Keratinocyte (primary cell): Measurements from ENCODE around the gene ARHGEF25. TPM values are rescaled to one million over a fixed set of nuclear protein-coding genes. Genes with fewer than 3 reads are reported as not detected.

Experiments used
- DNase-seq: peaks from one replicate; pipeline ENCODE4 v3.0.0-alpha.2; 2011; ENCODE audit warnings: low read depth, missing footprints, low spot score
- FAIRE-seq: peaks from 2 replicates; lab custom pipeline; 2011; peaks lifted over from hg19 to GRCh38; lab: Jason Lieb, UNC
- H2AFZ ChIP-seq: 2 replicates; pipeline ENCODE4 v1.6.0; 2012; ENCODE audit warnings: low read length, control low read depth, inconsistent platforms; ENCODE audit not compliant: control insufficient read depth
- H3K27ac ChIP-seq: 2 replicates; pipeline ENCODE4 v1.5.1; 2011; ENCODE audit warnings: low read length; ENCODE audit not compliant: control insufficient read depth, insufficient read depth
- H3K27me3 ChIP-seq: 3 replicates; pipeline ENCODE4 v1.6.0; 2011; ENCODE audit warnings: low read length; ENCODE audit not compliant: control insufficient read depth, insufficient read depth; ENCODE audit errors: extremely low read depth
- H3K36me3 ChIP-seq, 2 experiments: 2 replicates in 1 of 2; 3 replicates in 1 of 2; pipeline ENCODE4 v1.5.1; 2011; ENCODE audit warnings: low read length in 2 of 2, mild to moderate bottlenecking in 1 of 2; ENCODE audit not compliant: control insufficient read depth in 2 of 2, insufficient read depth in 2 of 2; ENCODE audit errors: extremely low read depth in 1 of 2
- H3K4me1 ChIP-seq: 3 replicates; pipeline ENCODE4 v1.5.1; 2011; ENCODE audit warnings: low read length; ENCODE audit not compliant: control insufficient read depth, insufficient read depth; ENCODE audit errors: extremely low read depth
- H3K4me2 ChIP-seq: 3 replicates; pipeline ENCODE4 v1.6.0; 2011; ENCODE audit warnings: low read depth, low read length; ENCODE audit not compliant: control insufficient read depth, insufficient read depth; ENCODE audit errors: extremely low read depth
- H3K4me3 ChIP-seq, 3 experiments: fragments of 200-600 bp in 1 of 3; sonication (generic) in 1 of 3; 2 replicates in 2 of 3; 3 replicates in 1 of 3; pipeline ENCODE4 v1.5.1; 2011 to 2016; ENCODE audit warnings: low read length in 3 of 3, mild to moderate bottlenecking in 3 of 3, control low read depth in 2 of 3, inconsistent platforms in 1 of 3, low read depth in 1 of 3, mixed read lengths in 1 of 3, mixed run types in 1 of 3, moderate library complexity in 1 of 3; ENCODE audit not compliant: control insufficient read depth in 2 of 3, insufficient read depth in 2 of 3; ENCODE audit errors: extremely low read depth in 1 of 3
- H3K79me2 ChIP-seq: 2 replicates; pipeline ENCODE4 v1.6.0; 2012; ENCODE audit warnings: low read length; ENCODE audit not compliant: control insufficient read depth, insufficient read depth
- H3K9ac ChIP-seq: 3 replicates; pipeline ENCODE4 v1.6.0; 2011; ENCODE audit warnings: low read length; ENCODE audit not compliant: control insufficient read depth, insufficient read depth; ENCODE audit errors: extremely low read depth
- H3K9me1 ChIP-seq: 3 replicates; pipeline ENCODE4 v1.6.0; 2011; ENCODE audit warnings: low read length; ENCODE audit not compliant: control insufficient read depth, insufficient read depth; ENCODE audit errors: extremely low read depth
- H3K9me3 ChIP-seq: 2 replicates; pipeline ENCODE4 v1.5.1; 2012; ENCODE audit warnings: low read depth, low read length; ENCODE audit not compliant: control insufficient read depth
- H4K20me1 ChIP-seq: 3 replicates; pipeline ENCODE4 v1.6.0; 2011; ENCODE audit warnings: low read length; ENCODE audit not compliant: control insufficient read depth, insufficient read depth; ENCODE audit errors: extremely low read depth
- CTCF ChIP-seq, 3 experiments: IDR thresholded peaks in 1 of 3; conservative IDR thresholded peaks in 1 of 3; optimal IDR thresholded peaks in 1 of 3; 2 replicates in 2 of 3; 3 replicates in 1 of 3; pipeline versions ENCODE3 to v1.5.1; 2011; ENCODE audit warnings: low read length in 3 of 3, mild to moderate bottlenecking in 3 of 3, moderate library complexity in 2 of 3, control low read depth in 1 of 3, inconsistent platforms in 1 of 3; ENCODE audit not compliant: insufficient read depth in 2 of 3; ENCODE audit errors: extremely low read depth in 1 of 3
- EZH2 ChIP-seq: IDR thresholded peaks from one replicate; pipeline ENCODE4 v1.6.1; 2012; ENCODE audit warnings: inconsistent platforms, mild to moderate bottlenecking, low read length, moderate library complexity
- dilution Hi-C: fragments of 300-500 bp; cut with MboI; formaldehyde crosslinking; loops from one replicate; pipeline ENCODE4 v1.7.0; 2020; ENCODE audit warnings: low sequenced_read_pairs; ENCODE audit not compliant: extremely low pct_ligation_motif_present
- polyA plus RNA-seq, 5 experiments: library from polyadenylated mRNA; depleted of rRNA in 3 of 5; stranded (reverse) in 3 of 5; stranded (forward) in 1 of 5; unstranded in 1 of 5; fragments of >200 nt; gene quantifications; 1 replicate in 1 of 5; 2 replicates in 3 of 5; 3 replicates in 1 of 5; pipeline versions ENCODE4 v1.2.1 to v1.2.3, GENCODE V29; 2011 to 2012; ENCODE audit warnings: missing spikeins in 2 of 5, low read depth in 1 of 5, low replicate concordance in 1 of 5

ARHGEF25 gene
- polyA plus RNA-seq, 1 donor (not counting 4 experiments of a cell fraction or from before 2014, with no cell fraction given), result 0.12 TPM

DNA sequence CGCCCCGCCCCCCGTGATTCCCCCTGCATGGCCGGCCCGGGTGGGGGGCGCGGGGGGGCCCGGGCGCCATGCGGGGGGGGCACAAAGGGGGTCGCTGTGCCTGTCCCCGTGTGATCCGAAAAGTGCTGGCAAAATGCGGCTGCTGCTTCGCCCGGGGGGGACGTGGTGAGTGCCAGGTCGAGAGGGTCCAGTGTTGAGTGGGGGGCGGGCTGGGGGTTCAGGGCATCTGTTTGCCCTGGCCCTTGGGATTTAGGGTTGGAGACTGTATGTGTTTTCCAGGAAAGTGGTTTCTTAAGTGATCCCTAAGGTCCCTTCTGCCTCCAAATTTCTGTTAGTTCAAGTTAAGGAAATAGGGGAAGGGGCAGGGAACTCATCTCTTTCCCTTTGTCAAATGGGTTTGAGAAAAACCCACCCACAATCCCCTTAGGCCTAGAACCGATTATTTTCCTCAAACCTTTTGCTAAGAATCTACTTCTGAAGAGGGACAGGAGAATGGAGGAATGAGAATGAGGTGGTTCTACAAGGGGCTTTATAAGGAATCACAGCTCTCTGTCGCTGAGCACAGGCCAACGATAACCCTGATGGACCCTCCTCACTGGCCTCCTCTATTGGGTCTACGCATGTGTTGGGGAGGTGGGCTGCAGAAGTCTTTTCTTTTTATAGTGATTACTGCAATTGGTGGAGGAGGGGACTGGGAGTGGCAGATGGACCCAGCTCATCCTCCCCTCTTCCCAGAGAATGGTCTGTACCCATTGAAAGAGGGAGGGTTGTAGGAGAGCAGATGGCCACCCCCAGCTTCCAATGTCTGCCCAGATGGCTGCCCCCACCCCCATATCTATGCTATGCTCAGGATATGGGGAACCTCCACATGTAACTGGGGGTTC, 834 bp downstream of the ARHGEF25 start:
- no peak for TF ChIP-seq CTCF (optimal IDR thresholded peaks at IDR 0.05 in 1 of 3, IDR thresholded peaks at IDR 0.05 in 1 of 3, conservative IDR thresholded peaks at IDR 0.05 in 1 of 3; ENCODE audit: extremely low read depth in 1 of 3, insufficient read depth in 2 of 3, low read length in 3 of 3)
- TF ChIP-seq EZH2, result peak; percentile 89
- no peaks in the 10 kb centered on the region for H3K9me1 ChIP-seq
- no peak for FAIRE-seq
- H2AFZ ChIP-seq, result no peak overlapping the region
- H3K9ac ChIP-seq, result no peak overlapping the region
- peaks cover 3% of the 10 kb centered on the region for H3K4me1 ChIP-seq
- H3K4me3 ChIP-seq, result no peak overlapping the region
- H4K20me1 ChIP-seq, result no peaks in the 10 kb centered on the region
- peaks cover 54% of the 10 kb centered on the region for H3K27me3 ChIP-seq
- H3K27ac ChIP-seq, result no peak overlapping the region
- dilution Hi-C loops, result no loop called here
- no peaks in the 10 kb centered on the region for H3K79me2 ChIP-seq
- no peak for DNase-seq
- no peaks in the 10 kb centered on the region for H3K36me3 ChIP-seq
- no peaks in the 10 kb centered on the region for H3K9me3 ChIP-seq
- H3K4me2 ChIP-seq, result no peak overlapping the region

- no peak overlapping the region for H3K4me2 ChIP-seq
- TF ChIP-seq CTCF (optimal IDR thresholded peaks at IDR 0.05 in 1 of 3, IDR thresholded peaks at IDR 0.05 in 1 of 3, conservative IDR thresholded peaks at IDR 0.05 in 1 of 3; ENCODE audit: extremely low read depth in 1 of 3, insufficient read depth in 2 of 3, low read length in 3 of 3), result no peak
- no peak for TF ChIP-seq EZH2
- peaks cover 3% of the 10 kb centered on the region for H3K4me1 ChIP-seq
- no peaks in the 10 kb centered on the region for H3K9me1 ChIP-seq
- H3K36me3 ChIP-seq, result no peaks in the 10 kb centered on the region
- no peaks in the 10 kb centered on the region for H3K9me3 ChIP-seq
- FAIRE-seq, result no peak
- no peak overlapping the region for H3K9ac ChIP-seq
- peaks cover 60% of the 10 kb centered on the region for H3K27me3 ChIP-seq
- no peak overlapping the region for H2AFZ ChIP-seq
- no peak overlapping the region for H3K4me3 ChIP-seq
- H3K27ac ChIP-seq, result no peak overlapping the region
- H4K20me1 ChIP-seq, result no peaks in the 10 kb centered on the region
- dilution Hi-C loops, result no loop called here
- no peak for DNase-seq
- H3K79me2 ChIP-seq, result no peaks in the 10 kb centered on the region
These were observed 1.6 kb downstream of the ARHGEF25 start for GRCh38 chr12:57612711-57613426.
